SU-DHL-6 (cell line): ENCODE measurements around the gene RBFOX2.

ENCODE experiments used
- EZH2phosphoT487 ChIP-seq: fragments of 200-600 bp; sonication (generic), shearing (Covaris generic); conservative IDR thresholded peaks from 2 replicates; pipeline ENCODE4 v1.6.1; 2018; ENCODE audit warnings: mild to moderate bottlenecking, antibody characterized with exemption, low read length, moderate library complexity, mixed read lengths
- TF ChIP-seq, protein P1 (sequence below): fragments of 200-600 bp; sonication (generic); IDR thresholded peaks from one replicate; pipeline ENCODE4 v1.5.1; 2017; ENCODE audit warnings: antibody characterized with exemption, mild to moderate bottlenecking, low read length, moderate library complexity; ENCODE audit not compliant: insufficient read depth, poor library complexity, severe bottlenecking

DNA sequence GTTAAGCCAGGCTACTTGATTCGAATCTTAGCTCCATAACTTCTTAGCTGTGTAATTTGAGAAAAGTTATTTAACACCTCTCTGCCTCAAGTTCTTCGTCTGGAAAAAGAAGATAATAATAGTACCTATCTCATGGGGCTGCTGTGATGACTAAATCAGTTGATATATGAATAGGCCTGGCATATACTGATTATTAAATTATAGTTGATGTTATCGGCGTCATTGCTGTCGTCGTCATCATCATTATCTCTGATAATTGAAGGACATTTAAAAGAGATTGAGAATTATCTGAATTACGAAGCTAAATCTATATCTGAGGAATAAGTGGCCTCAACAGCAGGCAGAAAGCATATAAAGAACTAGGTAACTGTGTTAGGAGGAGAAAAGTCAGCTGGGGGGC, 165.9 kb downstream of the RBFOX2 start:
- TF ChIP-seq, protein P1, sequence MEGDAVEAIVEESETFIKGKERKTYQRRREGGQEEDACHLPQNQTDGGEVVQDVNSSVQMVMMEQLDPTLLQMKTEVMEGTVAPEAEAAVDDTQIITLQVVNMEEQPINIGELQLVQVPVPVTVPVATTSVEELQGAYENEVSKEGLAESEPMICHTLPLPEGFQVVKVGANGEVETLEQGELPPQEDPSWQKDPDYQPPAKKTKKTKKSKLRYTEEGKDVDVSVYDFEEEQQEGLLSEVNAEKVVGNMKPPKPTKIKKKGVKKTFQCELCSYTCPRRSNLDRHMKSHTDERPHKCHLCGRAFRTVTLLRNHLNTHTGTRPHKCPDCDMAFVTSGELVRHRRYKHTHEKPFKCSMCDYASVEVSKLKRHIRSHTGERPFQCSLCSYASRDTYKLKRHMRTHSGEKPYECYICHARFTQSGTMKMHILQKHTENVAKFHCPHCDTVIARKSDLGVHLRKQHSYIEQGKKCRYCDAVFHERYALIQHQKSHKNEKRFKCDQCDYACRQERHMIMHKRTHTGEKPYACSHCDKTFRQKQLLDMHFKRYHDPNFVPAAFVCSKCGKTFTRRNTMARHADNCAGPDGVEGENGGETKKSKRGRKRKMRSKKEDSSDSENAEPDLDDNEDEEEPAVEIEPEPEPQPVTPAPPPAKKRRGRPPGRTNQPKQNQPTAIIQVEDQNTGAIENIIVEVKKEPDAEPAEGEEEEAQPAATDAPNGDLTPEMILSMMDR, result no peak
- no peak for TF ChIP-seq EZH2phosphoT487
